ENCODE measurements around the gene UNC80. TPM values are rescaled to one million over a fixed set of nuclear protein-coding genes. Genes with fewer than 3 reads are reported as not detected.

UNC80 gene
- total RNA-seq, 1 experiment from 2014 or later: not detected

- no peak for DNase-seq (ENCODE audit: extremely low read depth, low read depth)
Measured at GRCh38 chr2:209908511-209908910, 136.9 kb downstream of the UNC80 start.

- DNase-seq (ENCODE audit: extremely low read depth, low read depth): no peak
Measured at GRCh38 chr2:209911486-209911885, 139.9 kb downstream of the UNC80 start.

GRCh38 chr2:209913786-209914345 lies 142.2 kb downstream of the UNC80 start:
- no peak for DNase-seq (ENCODE audit: extremely low read depth, low read depth)

GRCh38 chr2:209917154-209917771 lies 145.6 kb downstream of the UNC80 start:
- no peak for DNase-seq (ENCODE audit: extremely low read depth, low read depth)

- DNase-seq (ENCODE audit: extremely low read depth, low read depth): no peak
Measured at GRCh38 chr2:209918251-209918650, 146.6 kb downstream of the UNC80 start.

GRCh38 chr2:209922116-209922515 lies 150.5 kb downstream of the UNC80 start:
- DNase-seq (ENCODE audit: extremely low read depth, low read depth): no peak

- DNase-seq (ENCODE audit: extremely low read depth, low read depth): no peak
Measured at GRCh38 chr2:209929369-209929768, 157.7 kb downstream of the UNC80 start.

GRCh38 chr2:209933499-209934483 lies 162.2 kb downstream of the UNC80 start:
- DNase-seq (ENCODE audit: extremely low read depth, low read depth): no peak

- no peak for DNase-seq (ENCODE audit: extremely low read depth, low read depth)
Measured at GRCh38 chr2:209936106-209936666, 164.6 kb downstream of the UNC80 start.

- no peak for DNase-seq (ENCODE audit: extremely low read depth, low read depth)
Measured at GRCh38 chr2:209937893-209938292, 166.3 kb downstream of the UNC80 start.

GRCh38 chr2:209938906-209939305 lies 167.3 kb downstream of the UNC80 start:
- DNase-seq (ENCODE audit: extremely low read depth, low read depth): no peak

- no peak for DNase-seq (ENCODE audit: extremely low read depth, low read depth)
Measured at GRCh38 chr2:209940936-209941335, 169.3 kb downstream of the UNC80 start.

- DNase-seq (ENCODE audit: extremely low read depth, low read depth): no peak
Measured at GRCh38 chr2:209942426-209942825, 170.8 kb downstream of the UNC80 start.

GRCh38 chr2:209942936-209943605 lies 171.4 kb downstream of the UNC80 start:
- DNase-seq (ENCODE audit: extremely low read depth, low read depth): no peak

- DNase-seq (ENCODE audit: extremely low read depth, low read depth): no peak
Measured at GRCh38 chr2:209943776-209944175, 172.1 kb downstream of the UNC80 start.

GRCh38 chr2:209946539-209946938 lies 174.9 kb downstream of the UNC80 start:
- DNase-seq (ENCODE audit: extremely low read depth, low read depth): no peak

GRCh38 chr2:209956271-209956670 lies 184.6 kb downstream of the UNC80 start:
- no peak for DNase-seq (ENCODE audit: extremely low read depth, low read depth)

- DNase-seq (ENCODE audit: extremely low read depth, low read depth): no peak
Measured at GRCh38 chr2:209958016-209958415, 186.4 kb downstream of the UNC80 start.

GRCh38 chr2:209960045-209960444 lies 188.4 kb downstream of the UNC80 start:
- no peak for DNase-seq (ENCODE audit: extremely low read depth, low read depth)

All from NCI-H460 (cell line).